ENCODE results near the gene HK1.

- no peak for TF ChIP-seq CTCF (IDR thresholded peaks at IDR 0.05)
- no peak for TF ChIP-seq EZH2 (IDR thresholded peaks at IDR 0.05; ENCODE audit: borderline replicate concordance, insufficient read depth, low read depth, low read length, poor library complexity, severe bottlenecking)
Measured at GRCh38 chr10:69307434-69307833, 29.1 kb downstream of the HK1 start.
